ENCODE measurements around the gene CRYM. TPM values are rescaled to one million over a fixed set of nuclear protein-coding genes. Genes with fewer than 3 reads are reported as not detected.

CRYM gene
- total and polyA plus RNA-seq, 7 donors: 1.6 to 24.7 (median 6.1) TPM

DNA sequence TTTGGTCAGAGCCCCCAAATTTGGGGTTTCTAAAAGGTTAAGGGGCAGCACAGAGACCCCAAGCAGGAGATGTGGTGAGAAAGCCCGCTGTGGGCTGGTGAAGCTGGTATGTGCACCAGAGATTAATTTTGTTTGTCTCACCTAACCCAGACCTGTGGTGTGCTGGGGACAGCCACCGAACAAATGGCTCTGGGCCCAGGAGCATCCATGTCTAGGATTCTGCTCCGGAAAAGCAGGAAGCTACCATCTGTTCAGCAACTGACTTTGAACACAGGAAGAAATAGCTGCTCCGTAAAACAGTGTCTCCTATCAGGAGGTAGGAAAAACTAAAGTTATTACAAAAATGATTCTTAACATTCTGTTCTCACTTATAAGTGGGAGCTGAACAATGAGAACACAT lies 64.0 kb downstream of the CRYM start:
- TF ChIP-seq EP300 (IDR thresholded peaks at IDR 0.05) (no peak), POLR2AphosphoS5 (IDR thresholded peaks at IDR 0.05) (no peak), POLR2A (IDR thresholded peaks at IDR 0.05) (no peak)
- TF ChIP-seq, protein P1, sequence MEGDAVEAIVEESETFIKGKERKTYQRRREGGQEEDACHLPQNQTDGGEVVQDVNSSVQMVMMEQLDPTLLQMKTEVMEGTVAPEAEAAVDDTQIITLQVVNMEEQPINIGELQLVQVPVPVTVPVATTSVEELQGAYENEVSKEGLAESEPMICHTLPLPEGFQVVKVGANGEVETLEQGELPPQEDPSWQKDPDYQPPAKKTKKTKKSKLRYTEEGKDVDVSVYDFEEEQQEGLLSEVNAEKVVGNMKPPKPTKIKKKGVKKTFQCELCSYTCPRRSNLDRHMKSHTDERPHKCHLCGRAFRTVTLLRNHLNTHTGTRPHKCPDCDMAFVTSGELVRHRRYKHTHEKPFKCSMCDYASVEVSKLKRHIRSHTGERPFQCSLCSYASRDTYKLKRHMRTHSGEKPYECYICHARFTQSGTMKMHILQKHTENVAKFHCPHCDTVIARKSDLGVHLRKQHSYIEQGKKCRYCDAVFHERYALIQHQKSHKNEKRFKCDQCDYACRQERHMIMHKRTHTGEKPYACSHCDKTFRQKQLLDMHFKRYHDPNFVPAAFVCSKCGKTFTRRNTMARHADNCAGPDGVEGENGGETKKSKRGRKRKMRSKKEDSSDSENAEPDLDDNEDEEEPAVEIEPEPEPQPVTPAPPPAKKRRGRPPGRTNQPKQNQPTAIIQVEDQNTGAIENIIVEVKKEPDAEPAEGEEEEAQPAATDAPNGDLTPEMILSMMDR (IDR thresholded peaks at IDR 0.05): no peak
- DNase-seq: no peak
- intact Hi-C loops (cut with DNase I): no loop called here
- H3K36me3 ChIP-seq: no peaks in the 10 kb centered on the region
- no peak overlapping the region for H3K27ac ChIP-seq
- H3K4me1 ChIP-seq: no peaks in the 10 kb centered on the region
- H3K4me3 ChIP-seq: no peak overlapping the region
- no peaks in the 10 kb centered on the region for H3K9me3 ChIP-seq
- WGBS, 2 donors: 84 to 90% methylated on average over 4 of the region's 4 CpGs
- H3K27me3 ChIP-seq: no peaks in the 10 kb centered on the region

DNA sequence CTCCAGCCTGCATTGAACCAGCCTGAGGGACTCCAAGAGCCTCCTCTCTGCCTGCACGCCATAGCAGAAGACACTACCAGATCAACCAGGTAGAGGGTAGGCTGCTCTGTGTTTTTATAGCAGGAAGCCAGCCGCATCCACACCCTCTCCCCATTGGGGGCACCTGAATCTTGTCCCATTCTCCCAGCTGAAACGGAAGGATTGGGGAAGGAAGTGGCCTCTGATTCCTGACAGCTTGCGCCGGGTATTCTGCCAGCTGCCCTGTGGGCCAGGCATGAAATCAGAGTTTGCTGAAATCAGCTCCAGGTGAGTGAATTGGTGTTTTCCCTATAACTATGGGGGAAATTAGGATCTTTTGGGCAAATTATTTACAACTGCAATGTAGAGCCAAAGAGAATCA lies 66.6 kb downstream of the CRYM start, which contains the start of gene ZP2:
TSS of gene ZP2 (minus strand) at position 89 of the 400 bp plus-strand sequence. CDS start at position 62, 27 bp downstream.
- TF ChIP-seq, protein P1 (IDR thresholded peaks at IDR 0.05): no peak
- no peak for TF ChIP-seq EP300 (IDR thresholded peaks at IDR 0.05)
- no peak for TF ChIP-seq POLR2A (IDR thresholded peaks at IDR 0.05)
- no peak for TF ChIP-seq POLR2AphosphoS5 (IDR thresholded peaks at IDR 0.05)
- no peaks in the 10 kb centered on the region for H3K27me3 ChIP-seq
- no peak within 1 kb of the TSS for H3K4me3 ChIP-seq
- 52 to 81% methylated on average over 5 of the region's 5 CpGs for whole genome bisulfite sequencing, 2 donors
- intact Hi-C loops (cut with DNase I): no loop called here
- no peak for DNase-seq
- no peaks in the 10 kb centered on the region for H3K36me3 ChIP-seq
- no peak within 1 kb of the TSS for H3K27ac ChIP-seq
- no peaks in the 10 kb centered on the region for H3K4me1 ChIP-seq
- no peaks in the 10 kb centered on the region for H3K9me3 ChIP-seq

Other genes starting within 250 kb of the CRYM start
- not detected for gene DNAH3, start 127.4 kb downstream of the CRYM start, total RNA-seq
- gene DNAH3, start 127.4 kb downstream of the CRYM start, polyA plus RNA-seq: under 1 TPM; 0.26 to 0.92 (median 0.60) TPM
- gene LDAF1, start 119.6 kb downstream of the CRYM start, total RNA-seq: 100 to 1,000 TPM; 111 to 158 (median 123) TPM
- 10 to 100 TPM; 28.0 to 36.6 (median 33.4) TPM for gene LDAF1, start 119.6 kb downstream of the CRYM start, polyA plus RNA-seq
- not detected for gene ZP2, start 66.7 kb downstream of the CRYM start, total RNA-seq
- gene ZP2, start 66.7 kb downstream of the CRYM start, polyA plus RNA-seq: under 1 TPM in 1 of 3 donors, not detected in 2; 0.03 TPM
- under 1 TPM in 1 of 4 donors, not detected in 3; 0.28 TPM for gene ANKS4B, start 44.6 kb downstream of the CRYM start, total RNA-seq
- gene ANKS4B, start 44.6 kb downstream of the CRYM start, polyA plus RNA-seq: 10 to 100 TPM; 19.5 to 32.4 (median 22.8) TPM

Measured in sigmoid colon (tissue), 7 donors.